GM19397 (cell line): Measurements from ENCODE around the gene LRRC36.

Source experiments
- ATAC-seq: cut with Tn5 transposase; IDR thresholded peaks from one replicate; pipeline ENCODE4 v1.9.1; 2021; ENCODE audit warnings: mild to moderate bottlenecking, moderate library complexity; ENCODE audit not compliant: unreplicated experiment

LRRC36 gene

GRCh38 chr16:67326472-67327309, at the start of gene LRRC36, which contains the start of gene KCTD19:
Gene LRRC36 (plus strand): TSS chr16:67326815. CDS start chr16:67326863, 48 bp downstream.
Gene KCTD19 (minus strand): TSS chr16:67326741. CDS start chr16:67326707, 34 bp downstream.
- ATAC-seq: no peak

- ATAC-seq: no peak
These were observed 49.2 kb upstream of the LRRC36 start for GRCh38 chr16:67277294-67277998.

GRCh38 chr16:67277999-67278772, 48.4 kb upstream of the LRRC36 start:
- ATAC-seq: no peak

- ATAC-seq: peak; percentile 31
These were observed 47.8 kb upstream of the LRRC36 start for GRCh38 chr16:67278773-67279295.

- ATAC-seq: peak; percentile 82
These were observed 47.1 kb upstream of the LRRC36 start, which contains the start of gene PLEKHG4 for GRCh38 chr16:67279296-67280089. Gene PLEKHG4 (plus strand): TSS chr16:67279532. CDS start chr16:67280045, 513 bp downstream.

- no peak for ATAC-seq
These were observed 46.3 kb upstream of the LRRC36 start for GRCh38 chr16:67280090-67281015.

- no peak for ATAC-seq
These were observed 44.8 kb upstream of the LRRC36 start for GRCh38 chr16:67281536-67282446.

- ATAC-seq: no peak
These were observed 44.2 kb upstream of the LRRC36 start for GRCh38 chr16:67282447-67282805.

GRCh38 chr16:67283039-67283825, 43.4 kb upstream of the LRRC36 start:
- no peak for ATAC-seq

GRCh38 chr16:67283826-67284555, 42.6 kb upstream of the LRRC36 start:
- no peak for ATAC-seq

- no peak for ATAC-seq
These were observed 41.6 kb upstream of the LRRC36 start for GRCh38 chr16:67284699-67285646.

GRCh38 chr16:67286441-67287235, 40.0 kb upstream of the LRRC36 start:
- no peak for ATAC-seq

- ATAC-seq: no peak
These were observed 38.7 kb upstream of the LRRC36 start for GRCh38 chr16:67287960-67288359.

- no peak for ATAC-seq
These were observed 35.2 kb upstream of the LRRC36 start for GRCh38 chr16:67291461-67291860.
